MM.1S (cell line): ENCODE measurements around the gene JAG1.

ENCODE experiments used
- DNase-seq: peaks from one replicate; pipeline ENCODE4 v3.0.0-alpha.2; 2015
- H2AFZ ChIP-seq: fragments of 300-600 bp; sonication (generic); 2 replicates; pipeline ENCODE4 v1.6.0; 2016; ENCODE audit warnings: antibody characterized with exemption, low read length
- H3F3A ChIP-seq: fragments of 300-600 bp; sonication (generic); 2 replicates; pipeline ENCODE4 v1.6.1; 2016; ENCODE audit warnings: mild to moderate bottlenecking, antibody characterized with exemption, low read length, moderate library complexity, mixed read lengths; ENCODE audit not compliant: insufficient read depth
- H3K27ac ChIP-seq: fragments of 300-600 bp; sonication (generic); 2 replicates; pipeline ENCODE4 v1.5.1; 2016; ENCODE audit warnings: mild to moderate bottlenecking, low read length
- H3K27me3 ChIP-seq: fragments of 300-600 bp; sonication (generic); replicated peaks from 2 replicates; pipeline ENCODE4 v1.6.0; 2016; ENCODE audit warnings: low read length; ENCODE audit not compliant: insufficient read depth
- H3K36me3 ChIP-seq: fragments of 300-600 bp; sonication (generic); replicated peaks from 2 replicates; pipeline ENCODE4 v1.6.1; 2016; ENCODE audit warnings: mild to moderate bottlenecking, low read length, mixed read lengths; ENCODE audit not compliant: insufficient read depth
- H3K4me1 ChIP-seq: fragments of 300-600 bp; sonication (generic); 2 replicates; pipeline ENCODE4 v1.6.1; 2016; ENCODE audit warnings: low read length, mixed read lengths
- H3K4me2 ChIP-seq: fragments of 300-600 bp; sonication (generic); 2 replicates; pipeline ENCODE4 v1.6.0; 2016; ENCODE audit warnings: low read depth, low read length
- H3K4me3 ChIP-seq: fragments of 300-600 bp; sonication (generic); 2 replicates; pipeline ENCODE4 v1.5.1; 2016; ENCODE audit warnings: low read length, mixed read lengths
- H3K79me2 ChIP-seq: fragments of 300-600 bp; sonication (generic); 2 replicates; pipeline ENCODE4 v1.6.1; 2016; ENCODE audit warnings: mixed run types, low read length, mixed read lengths
- H3K9ac ChIP-seq: fragments of 300-600 bp; sonication (generic); 2 replicates; pipeline ENCODE4 v1.6.1; 2016; ENCODE audit warnings: low read length, mixed read lengths
- H3K9me2 ChIP-seq: fragments of 300-600 bp; sonication (generic); replicated peaks from 2 replicates; pipeline ENCODE4 v1.6.1; 2016; ENCODE audit warnings: mild to moderate bottlenecking, low read length, mixed read lengths; ENCODE audit not compliant: insufficient read depth
- H3K9me3 ChIP-seq: fragments of 300-600 bp; sonication (generic); replicated peaks from 2 replicates; pipeline ENCODE4 v1.6.1; 2016; ENCODE audit warnings: mild to moderate bottlenecking, low read length, mixed read lengths; ENCODE audit not compliant: insufficient read depth
- H4K20me1 ChIP-seq: fragments of 300-600 bp; sonication (generic); 2 replicates; pipeline ENCODE4 v1.6.1; 2016; ENCODE audit warnings: mild to moderate bottlenecking, low read length, moderate library complexity, mixed read lengths; ENCODE audit not compliant: insufficient read depth
- EZH2 ChIP-seq: fragments of 300-600 bp; sonication (generic); optimal IDR thresholded peaks from 2 replicates; pipeline ENCODE3; 2017; ENCODE audit warnings: low read depth, mild to moderate bottlenecking, antibody characterized with exemption, low read length, mixed read lengths
- EZH2phosphoT487 ChIP-seq: fragments of 300-600 bp; sonication (generic); IDR thresholded peaks from 2 replicates; pipeline ENCODE4 v1.6.1; 2018; ENCODE audit warnings: antibody characterized with exemption, low read length
- TF ChIP-seq, protein P1 (sequence below): fragments of 300-600 bp; sonication (generic); IDR thresholded peaks from 2 replicates; pipeline ENCODE4 v1.5.1; 2016; ENCODE audit warnings: antibody characterized with exemption, low read length, mixed read lengths

Gene JAG1

DNA sequence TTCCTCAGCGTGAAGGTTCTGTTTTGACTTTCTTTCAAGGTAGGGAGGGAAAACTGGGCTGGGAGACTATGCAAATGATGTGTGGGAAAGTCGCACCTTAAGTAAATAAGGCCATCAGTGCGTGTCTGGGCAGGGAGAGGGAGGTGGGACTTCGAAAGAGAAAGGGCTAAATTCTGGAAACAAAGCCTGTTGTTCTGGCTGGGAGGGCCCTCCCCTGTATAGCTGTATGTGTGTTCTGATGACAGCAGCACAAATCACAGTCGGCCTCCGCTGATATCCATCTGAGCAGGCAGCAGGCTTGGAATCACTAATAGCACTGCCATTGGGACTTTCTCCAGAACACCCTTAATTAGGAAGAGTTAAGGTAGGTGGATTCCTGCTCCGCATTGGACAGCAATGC lies 19.2 kb downstream of the JAG1 start:
- no peak for DNase-seq
- H3K4me3 ChIP-seq, result no peak overlapping the region
- no peaks in the 10 kb centered on the region for H3K36me3 ChIP-seq
- H4K20me1 ChIP-seq, result no peaks in the 10 kb centered on the region
- no peaks in the 10 kb centered on the region for H3K9me3 ChIP-seq
- no peaks in the 10 kb centered on the region for H3K9me2 ChIP-seq
- no peaks in the 10 kb centered on the region for H3K27me3 ChIP-seq
- H3K4me2 ChIP-seq, result no peak overlapping the region
- no peak for TF ChIP-seq EZH2phosphoT487
- TF ChIP-seq, protein P1, sequence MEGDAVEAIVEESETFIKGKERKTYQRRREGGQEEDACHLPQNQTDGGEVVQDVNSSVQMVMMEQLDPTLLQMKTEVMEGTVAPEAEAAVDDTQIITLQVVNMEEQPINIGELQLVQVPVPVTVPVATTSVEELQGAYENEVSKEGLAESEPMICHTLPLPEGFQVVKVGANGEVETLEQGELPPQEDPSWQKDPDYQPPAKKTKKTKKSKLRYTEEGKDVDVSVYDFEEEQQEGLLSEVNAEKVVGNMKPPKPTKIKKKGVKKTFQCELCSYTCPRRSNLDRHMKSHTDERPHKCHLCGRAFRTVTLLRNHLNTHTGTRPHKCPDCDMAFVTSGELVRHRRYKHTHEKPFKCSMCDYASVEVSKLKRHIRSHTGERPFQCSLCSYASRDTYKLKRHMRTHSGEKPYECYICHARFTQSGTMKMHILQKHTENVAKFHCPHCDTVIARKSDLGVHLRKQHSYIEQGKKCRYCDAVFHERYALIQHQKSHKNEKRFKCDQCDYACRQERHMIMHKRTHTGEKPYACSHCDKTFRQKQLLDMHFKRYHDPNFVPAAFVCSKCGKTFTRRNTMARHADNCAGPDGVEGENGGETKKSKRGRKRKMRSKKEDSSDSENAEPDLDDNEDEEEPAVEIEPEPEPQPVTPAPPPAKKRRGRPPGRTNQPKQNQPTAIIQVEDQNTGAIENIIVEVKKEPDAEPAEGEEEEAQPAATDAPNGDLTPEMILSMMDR, result no peak
- TF ChIP-seq EZH2, result no peak
- no peaks in the 10 kb centered on the region for H3K4me1 ChIP-seq
- H3K27ac ChIP-seq, result no peak overlapping the region
- no peaks in the 10 kb centered on the region for H3F3A ChIP-seq
- no peak overlapping the region for H3K9ac ChIP-seq
- no peak overlapping the region for H2AFZ ChIP-seq
- no peaks in the 10 kb centered on the region for H3K79me2 ChIP-seq

DNA sequence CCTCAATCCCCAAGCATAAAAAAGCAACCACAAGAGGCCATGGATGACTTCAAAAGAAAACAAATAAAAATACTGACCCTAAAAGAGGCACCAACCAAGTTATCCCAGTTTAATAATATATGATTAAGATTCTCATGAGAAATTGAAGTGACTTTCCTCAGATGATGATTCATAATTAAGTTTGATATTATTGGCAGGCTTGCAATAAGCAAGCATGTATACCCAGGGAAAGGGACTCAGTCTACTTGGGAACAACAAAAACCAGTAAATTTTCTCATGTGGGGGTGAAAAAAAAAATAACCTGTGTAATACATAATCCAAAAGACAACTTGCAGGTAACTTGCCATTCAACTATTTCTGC lies 19.6 kb downstream of the JAG1 start:
- H3K36me3 ChIP-seq, result peaks cover 2% of the 10 kb centered on the region; the same call in 1 of the 2 replicates
- H3K9me2 ChIP-seq, result no peaks in the 10 kb centered on the region
- no peaks in the 10 kb centered on the region for H3K27me3 ChIP-seq
- H2AFZ ChIP-seq, result no peak overlapping the region
- no peaks in the 10 kb centered on the region for H3K79me2 ChIP-seq
- H3K4me2 ChIP-seq, result no peak overlapping the region
- no peak for TF ChIP-seq EZH2
- no peak for TF ChIP-seq EZH2phosphoT487
- TF ChIP-seq, protein P1, result no peak
- no peak overlapping the region for H3K4me3 ChIP-seq
- H3K4me1 ChIP-seq, result no peaks in the 10 kb centered on the region
- DNase-seq, result no peak
- H3K9me3 ChIP-seq, result no peaks in the 10 kb centered on the region
- H3K9ac ChIP-seq, result no peak overlapping the region
- H3F3A ChIP-seq, result no peaks in the 10 kb centered on the region
- H3K27ac ChIP-seq, result no peak overlapping the region
- no peaks in the 10 kb centered on the region for H4K20me1 ChIP-seq

DNA sequence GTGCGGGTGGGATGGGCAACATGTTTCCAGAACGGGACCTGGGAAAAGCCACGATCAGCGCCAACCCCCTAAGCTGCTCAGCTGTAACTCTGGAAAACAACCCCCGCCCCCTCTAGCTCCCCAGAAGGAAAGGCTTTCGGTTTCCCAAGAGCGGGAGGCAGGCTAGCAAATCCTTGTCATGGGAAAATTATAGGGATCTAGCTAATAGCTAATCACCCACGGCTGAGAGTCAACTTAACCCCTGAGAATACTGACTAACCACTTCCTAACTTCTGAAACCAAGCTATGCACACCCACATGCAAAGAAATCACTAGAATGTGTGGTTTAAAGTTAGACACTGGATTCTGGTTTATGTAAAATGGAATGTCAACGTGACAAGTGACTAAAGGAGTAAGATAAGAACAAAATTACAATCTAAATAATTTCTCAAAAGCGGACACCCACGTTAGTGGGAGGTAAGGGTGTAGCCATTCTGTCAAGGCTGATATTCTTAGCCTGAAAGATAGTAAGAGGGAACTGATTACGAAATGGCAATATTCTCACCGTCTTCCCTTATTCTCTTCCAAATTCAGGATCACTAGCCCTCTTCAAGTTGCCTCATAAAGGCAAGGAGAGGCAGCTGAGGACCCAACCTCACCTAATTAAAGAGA lies 20.1 kb downstream of the JAG1 start:
- H3K36me3 ChIP-seq, result peaks cover 3% of the 10 kb centered on the region

More for the DNA sequence above, 20.1 kb downstream of the JAG1 start:
- H3K4me3 ChIP-seq, result no peak overlapping the region
- H3K9ac ChIP-seq, result no peak overlapping the region
- no peaks in the 10 kb centered on the region for H3K4me1 ChIP-seq
- H3K79me2 ChIP-seq, result no peaks in the 10 kb centered on the region
- H3K27me3 ChIP-seq, result no peaks in the 10 kb centered on the region
- no peaks in the 10 kb centered on the region for H3K9me3 ChIP-seq
- no peak for DNase-seq
- no peaks in the 10 kb centered on the region for H3K9me2 ChIP-seq
- H3K4me2 ChIP-seq, result no peak overlapping the region
- H3K27ac ChIP-seq, result no peak overlapping the region
- TF ChIP-seq EZH2phosphoT487 (no peak), EZH2 (no peak)
- TF ChIP-seq, protein P1, result no peak
- no peaks in the 10 kb centered on the region for H3F3A ChIP-seq
- H4K20me1 ChIP-seq, result no peaks in the 10 kb centered on the region
- H2AFZ ChIP-seq, result no peak overlapping the region
